ENCODE measurements around the gene OTUB1.

The OTUB1 gene

DNA sequence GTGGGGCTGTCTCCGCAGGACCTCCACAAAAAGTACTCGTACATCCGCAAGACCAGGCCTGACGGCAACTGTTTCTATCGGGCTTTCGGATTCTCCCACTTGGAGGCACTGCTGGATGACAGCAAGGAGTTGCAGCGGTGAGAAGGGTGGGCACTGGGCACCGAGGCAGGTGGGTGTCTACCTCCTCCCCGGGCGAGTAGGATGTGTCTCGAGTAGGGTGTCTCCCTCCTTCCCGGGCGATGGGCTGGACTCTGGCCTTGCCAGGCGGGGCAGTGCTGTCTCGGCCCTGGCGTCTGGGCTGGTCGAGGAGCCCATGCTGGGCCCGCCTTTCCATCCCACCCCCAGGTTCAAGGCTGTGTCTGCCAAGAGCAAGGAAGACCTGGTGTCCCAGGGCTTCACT, 10.3 kb downstream of the OTUB1 start:
- no peak for TF ChIP-seq POLR2AphosphoS5 (IDR thresholded peaks at IDR 0.05; ENCODE audit: low read depth, low read length)
- no peak for TF ChIP-seq SIN3A (IDR thresholded peaks at IDR 0.05; ENCODE audit: borderline replicate concordance, insufficient read depth, low read length)
- no peak for TF ChIP-seq FOXP2 (optimal IDR thresholded peaks at IDR 0.05; ENCODE audit: borderline replicate concordance, extremely low read depth, extremely low read length, insufficient read depth)
- no peak for TF ChIP-seq TAF1 (IDR thresholded peaks at IDR 0.05; ENCODE audit: borderline replicate concordance, insufficient read depth, low read length)
- TF ChIP-seq, protein P1, sequence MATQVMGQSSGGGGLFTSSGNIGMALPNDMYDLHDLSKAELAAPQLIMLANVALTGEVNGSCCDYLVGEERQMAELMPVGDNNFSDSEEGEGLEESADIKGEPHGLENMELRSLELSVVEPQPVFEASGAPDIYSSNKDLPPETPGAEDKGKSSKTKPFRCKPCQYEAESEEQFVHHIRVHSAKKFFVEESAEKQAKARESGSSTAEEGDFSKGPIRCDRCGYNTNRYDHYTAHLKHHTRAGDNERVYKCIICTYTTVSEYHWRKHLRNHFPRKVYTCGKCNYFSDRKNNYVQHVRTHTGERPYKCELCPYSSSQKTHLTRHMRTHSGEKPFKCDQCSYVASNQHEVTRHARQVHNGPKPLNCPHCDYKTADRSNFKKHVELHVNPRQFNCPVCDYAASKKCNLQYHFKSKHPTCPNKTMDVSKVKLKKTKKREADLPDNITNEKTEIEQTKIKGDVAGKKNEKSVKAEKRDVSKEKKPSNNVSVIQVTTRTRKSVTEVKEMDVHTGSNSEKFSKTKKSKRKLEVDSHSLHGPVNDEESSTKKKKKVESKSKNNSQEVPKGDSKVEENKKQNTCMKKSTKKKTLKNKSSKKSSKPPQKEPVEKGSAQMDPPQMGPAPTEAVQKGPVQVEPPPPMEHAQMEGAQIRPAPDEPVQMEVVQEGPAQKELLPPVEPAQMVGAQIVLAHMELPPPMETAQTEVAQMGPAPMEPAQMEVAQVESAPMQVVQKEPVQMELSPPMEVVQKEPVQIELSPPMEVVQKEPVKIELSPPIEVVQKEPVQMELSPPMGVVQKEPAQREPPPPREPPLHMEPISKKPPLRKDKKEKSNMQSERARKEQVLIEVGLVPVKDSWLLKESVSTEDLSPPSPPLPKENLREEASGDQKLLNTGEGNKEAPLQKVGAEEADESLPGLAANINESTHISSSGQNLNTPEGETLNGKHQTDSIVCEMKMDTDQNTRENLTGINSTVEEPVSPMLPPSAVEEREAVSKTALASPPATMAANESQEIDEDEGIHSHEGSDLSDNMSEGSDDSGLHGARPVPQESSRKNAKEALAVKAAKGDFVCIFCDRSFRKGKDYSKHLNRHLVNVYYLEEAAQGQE (IDR thresholded peaks at IDR 0.05; ENCODE audit: insufficient read depth in 1 of 2, low read depth in 2 of 2, low read length in 2 of 2): no peak

DNA sequence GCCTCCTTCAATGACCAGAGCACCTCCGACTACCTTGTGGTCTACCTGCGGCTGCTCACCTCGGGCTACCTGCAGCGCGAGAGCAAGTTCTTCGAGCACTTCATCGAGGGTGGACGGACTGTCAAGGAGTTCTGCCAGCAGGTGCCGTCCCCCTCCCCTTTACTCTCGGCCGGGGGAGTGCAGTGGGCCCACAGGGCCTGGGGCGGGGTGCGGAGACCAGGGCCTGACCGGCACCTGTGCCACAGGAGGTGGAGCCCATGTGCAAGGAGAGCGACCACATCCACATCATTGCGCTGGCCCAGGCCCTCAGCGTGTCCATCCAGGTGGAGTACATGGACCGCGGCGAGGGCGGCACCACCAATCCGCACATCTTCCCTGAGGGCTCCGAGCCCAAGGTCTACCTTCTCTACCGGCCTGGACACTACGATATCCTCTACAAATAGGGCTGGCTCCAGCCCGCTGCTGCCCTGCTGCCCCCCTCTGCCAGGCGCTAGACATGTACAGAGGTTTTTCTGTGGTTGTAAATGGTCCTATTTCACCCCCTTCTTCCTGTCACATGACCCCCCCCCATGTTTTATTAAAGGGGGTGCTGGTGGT, 11.0 kb downstream of the OTUB1 start:
- TF ChIP-seq, protein P1 (IDR thresholded peaks at IDR 0.05; ENCODE audit: insufficient read depth in 1 of 2, low read depth in 2 of 2, low read length in 2 of 2): no peak
- TF ChIP-seq POLR2AphosphoS5 (IDR thresholded peaks at IDR 0.05; ENCODE audit: low read depth, low read length) (no peak), SIN3A (IDR thresholded peaks at IDR 0.05; ENCODE audit: borderline replicate concordance, insufficient read depth, low read length) (no peak), TAF1 (IDR thresholded peaks at IDR 0.05; ENCODE audit: borderline replicate concordance, insufficient read depth, low read length) (no peak), FOXP2 (optimal IDR thresholded peaks at IDR 0.05; ENCODE audit: borderline replicate concordance, extremely low read depth, extremely low read length, insufficient read depth) (no peak)

DNA sequence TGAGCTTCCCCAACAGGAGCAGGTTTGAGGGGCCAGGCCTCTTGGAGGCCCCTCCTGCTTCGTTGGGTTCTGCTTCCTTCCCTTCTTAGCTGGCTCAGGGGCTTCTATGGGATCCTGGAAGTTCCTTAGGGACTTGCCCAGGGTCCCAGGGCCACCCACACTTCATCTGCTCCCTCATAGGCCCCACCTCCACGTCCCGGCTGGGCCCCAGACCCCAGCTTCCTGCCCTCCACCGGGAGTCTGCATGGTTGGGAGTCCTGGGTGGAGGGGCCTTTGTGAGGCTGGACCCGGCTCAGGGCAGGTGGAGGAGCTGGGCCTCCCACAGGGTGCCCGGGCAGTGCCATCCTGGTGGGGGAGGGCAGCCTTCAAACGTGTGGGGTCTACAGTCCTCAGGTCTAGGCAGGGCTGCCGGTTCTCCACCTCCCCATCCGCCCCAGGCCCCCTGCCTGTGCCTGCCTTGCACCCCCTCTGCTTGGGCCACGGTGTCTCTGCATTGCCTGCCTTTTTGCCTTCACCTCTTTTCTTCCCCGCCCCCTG, 11.6 kb downstream of the OTUB1 start:
- TF ChIP-seq POLR2AphosphoS5 (IDR thresholded peaks at IDR 0.05; ENCODE audit: low read depth, low read length): no peak
- TF ChIP-seq SIN3A (IDR thresholded peaks at IDR 0.05; ENCODE audit: borderline replicate concordance, insufficient read depth, low read length): no peak
- TF ChIP-seq FOXP2 (optimal IDR thresholded peaks at IDR 0.05; ENCODE audit: borderline replicate concordance, extremely low read depth, extremely low read length, insufficient read depth): no peak
- TF ChIP-seq, protein P1 (IDR thresholded peaks at IDR 0.05; ENCODE audit: insufficient read depth in 1 of 2, low read depth in 2 of 2, low read length in 2 of 2): no peak
- no peak for TF ChIP-seq TAF1 (IDR thresholded peaks at IDR 0.05; ENCODE audit: borderline replicate concordance, insufficient read depth, low read length)

DNA sequence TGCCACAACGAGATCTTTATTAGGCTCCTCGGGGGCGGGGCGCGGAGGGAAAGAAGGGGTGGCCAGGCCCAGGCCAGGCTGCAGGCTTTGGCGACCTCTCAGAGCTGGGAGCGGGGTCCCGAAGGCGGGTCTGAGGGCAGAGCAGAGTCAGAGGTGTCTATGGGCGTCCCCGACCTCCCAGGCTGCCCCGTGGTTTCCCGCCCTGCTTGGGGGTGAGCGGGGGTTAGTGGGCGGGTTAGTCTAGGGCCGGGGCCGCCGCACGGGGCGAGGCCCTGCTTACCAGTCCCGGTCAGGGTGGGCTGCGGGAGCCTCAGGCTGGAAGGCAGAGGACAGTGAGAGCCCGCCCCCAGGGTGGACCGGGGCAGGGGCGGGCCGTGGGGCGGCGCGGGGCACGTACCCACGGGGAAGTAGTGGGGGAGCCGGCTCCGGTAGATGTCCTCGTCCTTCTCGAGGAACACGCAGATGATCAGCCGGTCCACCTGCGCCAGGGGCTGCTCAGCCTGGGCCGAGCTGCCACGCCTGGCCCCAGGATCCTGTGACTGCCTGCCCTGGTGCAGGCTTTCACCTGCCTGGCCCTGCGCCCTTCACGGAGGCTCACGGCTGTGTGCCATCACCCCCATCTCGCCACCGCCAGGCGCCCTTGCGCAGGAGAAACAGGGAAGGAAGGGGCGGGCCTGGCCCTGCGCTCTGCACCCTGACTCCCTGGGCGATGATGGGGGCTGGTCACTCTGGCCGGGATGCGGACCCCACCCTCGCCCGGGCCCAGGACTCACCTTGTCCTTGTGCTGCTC, 12.5 kb downstream of the OTUB1 start:
- TF ChIP-seq SIN3A (IDR thresholded peaks at IDR 0.05; ENCODE audit: borderline replicate concordance, insufficient read depth, low read length): no peak
- no peak for TF ChIP-seq TAF1 (IDR thresholded peaks at IDR 0.05; ENCODE audit: borderline replicate concordance, insufficient read depth, low read length)
- no peak for TF ChIP-seq FOXP2 (optimal IDR thresholded peaks at IDR 0.05; ENCODE audit: borderline replicate concordance, extremely low read depth, extremely low read length, insufficient read depth)
- no peak for TF ChIP-seq POLR2AphosphoS5 (IDR thresholded peaks at IDR 0.05; ENCODE audit: low read depth, low read length)
- TF ChIP-seq, protein P1 (IDR thresholded peaks at IDR 0.05; ENCODE audit: insufficient read depth in 1 of 2, low read depth in 2 of 2, low read length in 2 of 2): no peak

Data from PFSK-1 (cell line).